Right lobe of liver (tissue), 6 donors: Measurements from ENCODE around the gene CLASRP. TPM values are rescaled to one million over a fixed set of nuclear protein-coding genes. Genes with fewer than 3 reads are reported as not detected.

ENCODE experiments used
- ATAC-seq, 4 donors: fragments of 200-7000 bp; cut with Tn5 transposase; one replicate each; pipeline ENCODE4 v1.9.1; 2020; ENCODE audit warnings: mild to moderate bottlenecking in 4 of 4, moderate library complexity in 4 of 4
- DNase-seq, 3 donors: peaks; one replicate each; pipeline ENCODE4 v3.0.0-alpha.2; 2020
- H3K27ac ChIP-seq, 3 donors: fragments of 200-600 bp; one replicate each; pipeline ENCODE4 v1.8.0; 2022
- H3K27me3 ChIP-seq, 2 donors: fragments of 200-600 bp; one replicate each; pipeline ENCODE4 v1.8.0; 2022
- H3K36me3 ChIP-seq, 4 donors: fragments of 200-600 bp; sonication (generic) in 1 of 4; one replicate each; pipeline versions ENCODE4 v1.5.1 to v1.8.0; 2017 to 2022; ENCODE audit warnings: control low read depth in 1 of 4
- H3K4me1 ChIP-seq, 4 donors: fragments of 200-600 bp; sonication (generic) in 1 of 4; one replicate each; pipeline versions ENCODE4 v1.5.1 to v1.8.0; 2017 to 2022; ENCODE audit warnings: control low read depth in 1 of 4
- H3K4me3 ChIP-seq, 3 donors: fragments of 200-600 bp; one replicate each; pipeline ENCODE4 v1.8.0; 2022
- H3K9me3 ChIP-seq, 4 donors: fragments of 200-600 bp; sonication (generic) in 1 of 4; one replicate each; pipeline versions ENCODE4 v1.5.1 to v1.8.0; 2017 to 2022; ENCODE audit warnings: control low read depth in 1 of 4
- POLR2A ChIP-seq: fragments of 450-650 bp; IDR thresholded peaks from one replicate; pipeline ENCODE4 v1.6.1; 2017; ENCODE audit warnings: antibody characterized with exemption, mild to moderate bottlenecking
- WGBS: methylation state at CpG from one replicate; pipeline ENCODE4 v1.1.6; 2018; ENCODE audit warnings: low coverage, low lambda C conversion rate; ENCODE audit not compliant: insufficient coverage; ENCODE audit errors: missing lambda C conversion rate; 5-methylcytosine and 5-hydroxymethylcytosine counted together
- intact Hi-C, 2 donors: fragments of 100-400 bp; cut with DNase I; formaldehyde crosslinking; loops; one replicate each; pipeline versions ENCODE4 v1.11.2 to v1.14.1; 2022
- long read RNA-seq: library from polyadenylated mRNA; unstranded; transcript quantifications from one replicate; pipeline ENCODE4 v2.0.0, GENCODE V29; 2019
- total RNA-seq, 6 experiments: library from RNA; depleted of rRNA in 2 of 6; stranded (reverse); fragments of >200 nt in 2 of 6; fragmentation: NEBNext Ultra II Directional in 3 of 6; extraction: Animal tissue kit (Norgen Biotek cat#: 25700) in 3 of 6; gene quantifications; one replicate each; pipeline versions ENCODE4 v1.1.0 to v1.2.4, GENCODE V29; 2016 to 2023
- TF ChIP-seq, protein P1 (sequence below), 4 donors: fragments of 200-600 bp in 3 of 4; fragments of 450-650 bp in 1 of 4; IDR thresholded peaks; one replicate each; pipeline versions ENCODE4 v1.5.1 to v1.8.0; 2016 to 2022; ENCODE audit warnings: antibody characterized with exemption in 4 of 4, mild to moderate bottlenecking in 2 of 4
- donor health status: DM: no; HTN: yes; CAD: no.
- donor health status: DM: no; HTN: no; CAD: no.
- donor health status: DM: no; HTN: no; CAD: no.
- donor health status: DM: no; HTN: yes; CAD: no.
- donor health status: DM: no; HTN: yes; CAD: no.

CLASRP gene, protein sequence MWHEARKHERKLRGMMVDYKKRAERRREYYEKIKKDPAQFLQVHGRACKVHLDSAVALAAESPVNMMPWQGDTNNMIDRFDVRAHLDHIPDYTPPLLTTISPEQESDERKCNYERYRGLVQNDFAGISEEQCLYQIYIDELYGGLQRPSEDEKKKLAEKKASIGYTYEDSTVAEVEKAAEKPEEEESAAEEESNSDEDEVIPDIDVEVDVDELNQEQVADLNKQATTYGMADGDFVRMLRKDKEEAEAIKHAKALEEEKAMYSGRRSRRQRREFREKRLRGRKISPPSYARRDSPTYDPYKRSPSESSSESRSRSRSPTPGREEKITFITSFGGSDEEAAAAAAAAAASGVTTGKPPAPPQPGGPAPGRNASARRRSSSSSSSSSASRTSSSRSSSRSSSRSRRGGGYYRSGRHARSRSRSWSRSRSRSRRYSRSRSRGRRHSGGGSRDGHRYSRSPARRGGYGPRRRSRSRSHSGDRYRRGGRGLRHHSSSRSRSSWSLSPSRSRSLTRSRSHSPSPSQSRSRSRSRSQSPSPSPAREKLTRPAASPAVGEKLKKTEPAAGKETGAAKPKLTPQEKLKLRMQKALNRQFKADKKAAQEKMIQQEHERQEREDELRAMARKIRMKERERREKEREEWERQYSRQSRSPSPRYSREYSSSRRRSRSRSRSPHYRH
- 10 to 100 TPM; 30.5 to 66.8 (median 44.8) TPM for total RNA-seq
- long read RNA-seq, partial matches to known transcripts = 0 of 1 reads
- long read RNA-seq, other reads (novel, unspliced or antisense) = 1 of 1 reads

GRCh38 chr19:45038931-45039893, at the start of gene CLASRP:
Gene CLASRP, plus strand, starts transcription at chr19:45039045. Its CDS starts 1,168 bp downstream, at chr19:45040213.
- DNase-seq = peak; percentile 93 to 94 (median 94)
- TF ChIP-seq POLR2A = peak; percentile 94
- TF ChIP-seq, protein P1, sequence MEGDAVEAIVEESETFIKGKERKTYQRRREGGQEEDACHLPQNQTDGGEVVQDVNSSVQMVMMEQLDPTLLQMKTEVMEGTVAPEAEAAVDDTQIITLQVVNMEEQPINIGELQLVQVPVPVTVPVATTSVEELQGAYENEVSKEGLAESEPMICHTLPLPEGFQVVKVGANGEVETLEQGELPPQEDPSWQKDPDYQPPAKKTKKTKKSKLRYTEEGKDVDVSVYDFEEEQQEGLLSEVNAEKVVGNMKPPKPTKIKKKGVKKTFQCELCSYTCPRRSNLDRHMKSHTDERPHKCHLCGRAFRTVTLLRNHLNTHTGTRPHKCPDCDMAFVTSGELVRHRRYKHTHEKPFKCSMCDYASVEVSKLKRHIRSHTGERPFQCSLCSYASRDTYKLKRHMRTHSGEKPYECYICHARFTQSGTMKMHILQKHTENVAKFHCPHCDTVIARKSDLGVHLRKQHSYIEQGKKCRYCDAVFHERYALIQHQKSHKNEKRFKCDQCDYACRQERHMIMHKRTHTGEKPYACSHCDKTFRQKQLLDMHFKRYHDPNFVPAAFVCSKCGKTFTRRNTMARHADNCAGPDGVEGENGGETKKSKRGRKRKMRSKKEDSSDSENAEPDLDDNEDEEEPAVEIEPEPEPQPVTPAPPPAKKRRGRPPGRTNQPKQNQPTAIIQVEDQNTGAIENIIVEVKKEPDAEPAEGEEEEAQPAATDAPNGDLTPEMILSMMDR (IDR thresholded peaks at IDR 0.05) = no peak
- no peaks in the 10 kb centered on the region for H3K9me3 ChIP-seq
- WGBS = 3% methylated on average over 36 of the region's 62 CpGs
- peaks cover 0 to 39% (median 15%) of the 10 kb centered on the region in 4 donors for H3K4me1 ChIP-seq
- peak within 1 kb of the TSS; percentile 96 to 97 (median 97) for H3K4me3 ChIP-seq
- peaks cover 2 to 40% (median 12%) of the 10 kb centered on the region in 4 donors for H3K36me3 ChIP-seq
- ATAC-seq = peak; percentile 96 to 98 (median 97)
- no peaks in the 10 kb centered on the region for H3K27me3 ChIP-seq
- intact Hi-C loops = no loop called here
- peak within 1 kb of the TSS; percentile 93 to 98 (median 96) for H3K27ac ChIP-seq

GRCh38 chr19:44990459-44990858, 48.4 kb upstream of the CLASRP start:
- no peak for DNase-seq
- no peaks in the 10 kb centered on the region for H3K27me3 ChIP-seq
- peaks cover 0 to 47% (median 14%) of the 10 kb centered on the region in 4 donors for H3K36me3 ChIP-seq
- no peak overlapping the region for H3K27ac ChIP-seq
- intact Hi-C loops = no loop called here
- WGBS = 63% methylated on average over 3 of the region's 14 CpGs
- no peak for ATAC-seq
- no peaks in the 10 kb centered on the region for H3K9me3 ChIP-seq
- TF ChIP-seq, protein P1 (IDR thresholded peaks at IDR 0.05) = no peak
- no peak for TF ChIP-seq POLR2A
- H3K4me3 ChIP-seq = no peak overlapping the region
- no peaks in the 10 kb centered on the region for H3K4me1 ChIP-seq

DNA sequence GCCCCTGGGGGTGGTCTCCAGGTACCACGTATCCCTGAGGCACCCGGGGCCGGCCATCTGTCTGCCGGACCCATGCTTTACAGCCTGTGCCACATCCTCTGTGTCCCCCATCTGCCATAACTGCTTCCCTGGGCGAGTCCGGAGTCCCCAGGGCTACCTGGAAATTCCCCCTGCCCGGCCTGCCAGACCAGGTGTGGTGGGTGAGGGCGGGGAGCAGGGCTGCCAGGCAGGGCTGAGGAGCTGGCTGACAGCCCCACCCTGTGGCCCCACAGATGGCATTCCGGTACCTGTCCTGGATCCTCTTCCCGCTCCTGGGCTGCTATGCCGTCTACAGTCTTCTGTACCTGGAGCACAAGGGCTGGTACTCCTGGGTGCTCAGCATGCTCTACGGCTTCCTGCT, 47.9 kb upstream of the CLASRP start:
- no peaks in the 10 kb centered on the region for H3K27me3 ChIP-seq
- intact Hi-C loops = no loop called here
- TF ChIP-seq POLR2A = no peak
- TF ChIP-seq, protein P1 (IDR thresholded peaks at IDR 0.05) = no peak
- ATAC-seq = no peak
- DNase-seq = no peak
- H3K27ac ChIP-seq = no peak overlapping the region
- peaks cover 0 to 42% (median 14%) of the 10 kb centered on the region in 4 donors for H3K36me3 ChIP-seq
- WGBS = 100% methylated on average over 2 of the region's 12 CpGs
- no peak overlapping the region for H3K4me3 ChIP-seq
- no peaks in the 10 kb centered on the region for H3K9me3 ChIP-seq
- no peaks in the 10 kb centered on the region for H3K4me1 ChIP-seq
